GM12878 (cell line): ENCODE data around the gene LGALS4. TPM values are rescaled to one million over a fixed set of nuclear protein-coding genes. Genes with fewer than 3 reads are reported as not detected.

Source experiments
- BCL11A ChIP-seq: IDR thresholded peaks from 2 replicates; pipeline ENCODE4 v1.6.1; 2011; ENCODE audit warnings: low read depth, low read length
- CBX5 ChIP-seq: sonication (generic); IDR thresholded peaks from 2 replicates; pipeline ENCODE4 v1.6.1; 2016; ENCODE audit warnings: low read depth, moderate library complexity, mild to moderate bottlenecking, inconsistent platforms
- CHD1 ChIP-seq: IDR thresholded peaks from 2 replicates; pipeline ENCODE4 v1.6.1; 2012; ENCODE audit warnings: low read depth, low read length, improper control_type of control experiment
- CHD4 ChIP-seq: fragments of 200-600 bp; sonication (generic); IDR thresholded peaks from 2 replicates; pipeline ENCODE4 v1.6.1; 2016; ENCODE audit warnings: mild to moderate bottlenecking
- DPF2 ChIP-seq: fragments of 450-650 bp; IDR thresholded peaks from 2 replicates; pipeline ENCODE4 v1.6.1; 2017; ENCODE audit warnings: mild to moderate bottlenecking
- FOXK2 ChIP-seq: fragments of 450-650 bp; IDR thresholded peaks from 2 replicates; pipeline ENCODE4 v1.6.1; 2017; ENCODE audit warnings: mild to moderate bottlenecking, moderate library complexity
- GABPA ChIP-seq: IDR thresholded peaks from 2 replicates; pipeline ENCODE4 v1.6.1; 2014; ENCODE audit warnings: antibody characterized with exemption, low read depth, mild to moderate bottlenecking, inconsistent platforms
- HDAC2 ChIP-seq: fragments of 200-600 bp; sonication (generic); IDR thresholded peaks from 2 replicates; pipeline ENCODE4 v1.6.1; 2017
- IKZF1 ChIP-seq: fragments of 450-650 bp; conservative IDR thresholded peaks from 2 replicates; pipeline ENCODE4 v1.6.1; 2017; ENCODE audit warnings: antibody characterized with exemption, mild to moderate bottlenecking
- IRF4 ChIP-seq: IDR thresholded peaks from 2 replicates; pipeline ENCODE4 v1.6.1; 2011; ENCODE audit warnings: low read depth, low read length
- MXI1 ChIP-seq: fragments of 150-350 bp; IDR thresholded peaks from 2 replicates; pipeline ENCODE4 v1.6.1; 2011; ENCODE audit warnings: low read depth, mild to moderate bottlenecking, inconsistent platforms, low read length, improper control_type of control experiment
- MYC ChIP-seq: IDR thresholded peaks from 2 replicates; pipeline ENCODE4 v1.6.1; 2011; ENCODE audit warnings: mild to moderate bottlenecking, low read length, moderate library complexity, inconsistent platforms; ENCODE audit not compliant: insufficient read depth, insufficient replicate concordance, insufficient read length, severe bottlenecking
- NFXL1 ChIP-seq: fragments of 450-650 bp; IDR thresholded peaks from 2 replicates; pipeline ENCODE4 v1.6.1; 2017; ENCODE audit warnings: antibody characterized with exemption, mild to moderate bottlenecking, borderline replicate concordance
- RELA ChIP-seq: fragments of 450-650 bp; IDR thresholded peaks from 2 replicates; pipeline ENCODE4 v1.8.0; 2014; ENCODE audit warnings: borderline replicate concordance; ENCODE audit not compliant: partially characterized antibody
- RFX5 ChIP-seq: IDR thresholded peaks from 2 replicates; pipeline ENCODE4 v1.6.1; 2011; ENCODE audit warnings: low read depth, low read length, improper control_type of control experiment
- SP1 ChIP-seq: IDR thresholded peaks from one replicate; pipeline ENCODE4 v1.6.1; 2011; ENCODE audit warnings: low read depth, low read length
- SUPT20H ChIP-seq: IDR thresholded peaks from 2 replicates; pipeline ENCODE4 v1.6.1; 2011; ENCODE audit warnings: low read depth, mild to moderate bottlenecking, low read length, moderate library complexity, borderline replicate concordance; ENCODE audit not compliant: control insufficient read depth
- ZBED1 ChIP-seq: IDR thresholded peaks from 2 replicates; pipeline ENCODE4 v1.6.1; 2016; ENCODE audit warnings: borderline replicate concordance
- ZZZ3 ChIP-seq: IDR thresholded peaks from 2 replicates; pipeline ENCODE4 v1.6.1; 2011; ENCODE audit warnings: low read depth; ENCODE audit not compliant: control insufficient read depth, insufficient read length
- polyA plus RNA-seq, 11 experiments: library from polyadenylated mRNA; depleted of rRNA in 4 of 11; unstranded in 6 of 11; stranded (reverse) in 5 of 11; fragments of >200 nt; fragmentation: Nextera tagmentation in 4 of 11; fragmentation: Illumina TruSeq in 1 of 11; extraction: Ambion mirVana in 4 of 11; extraction: Trizol in 1 of 11; gene quantifications; 1 replicate in 1 of 11; 2 replicates in 10 of 11; pipeline versions ENCODE4 v1.2.1 to v1.2.3, GENCODE V29; 2011 to 2016; ENCODE audit warnings: inconsistent platforms in 2 of 11, missing spikeins in 2 of 11, low read depth in 1 of 11
- total RNA-seq, 4 experiments: library from RNA; depleted of rRNA in 3 of 4; stranded (reverse); fragments of >200 nt in 3 of 4; fragmentation: Illumina TruSeq in 1 of 4; extraction: Trizol in 1 of 4; gene quantifications; 2 replicates each; pipeline versions ENCODE4 v1.2.1 to v1.2.3, GENCODE V29; 2013 to 2021
- TF ChIP-seq, protein P1 (sequence below): fragments of 450-650 bp; IDR thresholded peaks from 2 replicates; pipeline ENCODE4 v1.6.1; 2016; ENCODE audit warnings: mild to moderate bottlenecking, moderate library complexity, borderline replicate concordance
- TF ChIP-seq, protein P2 (sequence below): fragments of 450-650 bp; IDR thresholded peaks from 2 replicates; pipeline ENCODE4 v1.6.1; 2014; ENCODE audit warnings: mild to moderate bottlenecking
- TF ChIP-seq, protein P3 (sequence below): fragments of 450-650 bp; IDR thresholded peaks from 2 replicates; pipeline ENCODE4 v1.6.1; 2016; ENCODE audit warnings: mild to moderate bottlenecking

Gene LGALS4
- total and polyA plus RNA-seq, 10 of the 15 experiments (the other 5 are each of a cell fraction or from before 2014, with no cell fraction given) = 0.13 to 2.1 (median 0.26) TPM; not detected in 4

DNA sequence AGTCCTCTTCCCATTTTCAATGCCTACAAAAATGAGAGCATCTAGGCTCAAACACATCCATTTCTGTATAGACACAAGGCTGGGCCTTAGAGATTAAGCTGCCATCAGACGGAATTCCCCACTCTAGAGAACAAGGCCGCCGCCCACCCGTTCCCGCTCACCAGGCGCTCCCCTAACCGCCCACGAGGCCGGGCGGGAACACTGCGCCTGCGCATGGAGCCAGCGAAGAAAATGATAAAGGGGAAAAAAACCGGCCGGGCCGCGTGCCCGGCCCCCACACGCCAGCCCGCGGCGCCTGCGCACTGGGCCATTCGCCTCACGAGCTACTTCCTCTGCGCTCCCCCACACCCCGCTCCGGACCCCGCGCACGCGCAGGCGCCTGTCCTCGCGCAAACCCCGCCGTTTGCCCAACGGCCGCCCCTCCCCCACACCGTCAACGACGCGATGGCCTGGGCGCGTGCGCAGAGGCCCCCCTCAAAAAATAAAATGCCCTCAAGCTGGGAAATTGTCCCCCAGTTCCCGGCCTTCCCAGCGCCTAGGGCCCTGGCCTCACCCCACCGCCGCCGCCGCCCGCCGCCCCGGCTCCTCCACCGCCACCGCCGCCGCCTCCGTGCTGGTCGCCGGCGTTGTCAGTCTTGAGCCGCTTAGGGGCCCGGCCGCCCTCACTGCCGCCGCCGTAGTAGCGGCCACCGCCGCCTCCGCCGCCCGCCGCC, 36.6 kb upstream of the LGALS4 start (continued):
- TF ChIP-seq, protein P1, sequence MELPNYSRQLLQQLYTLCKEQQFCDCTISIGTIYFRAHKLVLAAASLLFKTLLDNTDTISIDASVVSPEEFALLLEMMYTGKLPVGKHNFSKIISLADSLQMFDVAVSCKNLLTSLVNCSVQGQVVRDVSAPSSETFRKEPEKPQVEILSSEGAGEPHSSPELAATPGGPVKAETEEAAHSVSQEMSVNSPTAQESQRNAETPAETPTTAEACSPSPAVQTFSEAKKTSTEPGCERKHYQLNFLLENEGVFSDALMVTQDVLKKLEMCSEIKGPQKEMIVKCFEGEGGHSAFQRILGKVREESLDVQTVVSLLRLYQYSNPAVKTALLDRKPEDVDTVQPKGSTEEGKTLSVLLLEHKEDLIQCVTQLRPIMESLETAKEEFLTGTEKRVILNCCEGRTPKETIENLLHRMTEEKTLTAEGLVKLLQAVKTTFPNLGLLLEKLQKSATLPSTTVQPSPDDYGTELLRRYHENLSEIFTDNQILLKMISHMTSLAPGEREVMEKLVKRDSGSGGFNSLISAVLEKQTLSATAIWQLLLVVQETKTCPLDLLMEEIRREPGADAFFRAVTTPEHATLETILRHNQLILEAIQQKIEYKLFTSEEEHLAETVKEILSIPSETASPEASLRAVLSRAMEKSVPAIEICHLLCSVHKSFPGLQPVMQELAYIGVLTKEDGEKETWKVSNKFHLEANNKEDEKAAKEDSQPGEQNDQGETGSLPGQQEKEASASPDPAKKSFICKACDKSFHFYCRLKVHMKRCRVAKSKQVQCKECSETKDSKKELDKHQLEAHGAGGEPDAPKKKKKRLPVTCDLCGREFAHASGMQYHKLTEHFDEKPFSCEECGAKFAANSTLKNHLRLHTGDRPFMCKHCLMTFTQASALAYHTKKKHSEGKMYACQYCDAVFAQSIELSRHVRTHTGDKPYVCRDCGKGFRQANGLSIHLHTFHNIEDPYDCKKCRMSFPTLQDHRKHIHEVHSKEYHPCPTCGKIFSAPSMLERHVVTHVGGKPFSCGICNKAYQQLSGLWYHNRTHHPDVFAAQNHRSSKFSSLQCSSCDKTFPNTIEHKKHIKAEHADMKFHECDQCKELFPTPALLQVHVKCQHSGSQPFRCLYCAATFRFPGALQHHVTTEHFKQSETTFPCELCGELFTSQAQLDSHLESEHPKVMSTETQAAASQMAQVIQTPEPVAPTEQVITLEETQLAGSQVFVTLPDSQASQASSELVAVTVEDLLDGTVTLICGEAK = no peak
- TF ChIP-seq CHD1 (peak; percentile 91; the same call in 1 of the 2 replicates), FOXK2 (no peak), HDAC2 (no peak), ZZZ3 (no peak), NFXL1 (no peak), RFX5 (no peak), DPF2 (no peak), ZBED1 (no peak), CHD4 (no peak), IKZF1 (peak; percentile 99), BCL11A (0 out of 2 replicates have a peak, but pooled peaks have one; percentile 8), CBX5 (no peak), SP1 (no peak), MYC (no peak), RELA (peak; percentile 40), MXI1 (peak; percentile 92), GABPA (no peak), SUPT20H (no peak), IRF4 (no peak)
- TF ChIP-seq, protein P2, sequence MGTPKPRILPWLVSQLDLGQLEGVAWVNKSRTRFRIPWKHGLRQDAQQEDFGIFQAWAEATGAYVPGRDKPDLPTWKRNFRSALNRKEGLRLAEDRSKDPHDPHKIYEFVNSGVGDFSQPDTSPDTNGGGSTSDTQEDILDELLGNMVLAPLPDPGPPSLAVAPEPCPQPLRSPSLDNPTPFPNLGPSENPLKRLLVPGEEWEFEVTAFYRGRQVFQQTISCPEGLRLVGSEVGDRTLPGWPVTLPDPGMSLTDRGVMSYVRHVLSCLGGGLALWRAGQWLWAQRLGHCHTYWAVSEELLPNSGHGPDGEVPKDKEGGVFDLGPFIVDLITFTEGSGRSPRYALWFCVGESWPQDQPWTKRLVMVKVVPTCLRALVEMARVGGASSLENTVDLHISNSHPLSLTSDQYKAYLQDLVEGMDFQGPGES = no peak
- TF ChIP-seq, protein P3, sequence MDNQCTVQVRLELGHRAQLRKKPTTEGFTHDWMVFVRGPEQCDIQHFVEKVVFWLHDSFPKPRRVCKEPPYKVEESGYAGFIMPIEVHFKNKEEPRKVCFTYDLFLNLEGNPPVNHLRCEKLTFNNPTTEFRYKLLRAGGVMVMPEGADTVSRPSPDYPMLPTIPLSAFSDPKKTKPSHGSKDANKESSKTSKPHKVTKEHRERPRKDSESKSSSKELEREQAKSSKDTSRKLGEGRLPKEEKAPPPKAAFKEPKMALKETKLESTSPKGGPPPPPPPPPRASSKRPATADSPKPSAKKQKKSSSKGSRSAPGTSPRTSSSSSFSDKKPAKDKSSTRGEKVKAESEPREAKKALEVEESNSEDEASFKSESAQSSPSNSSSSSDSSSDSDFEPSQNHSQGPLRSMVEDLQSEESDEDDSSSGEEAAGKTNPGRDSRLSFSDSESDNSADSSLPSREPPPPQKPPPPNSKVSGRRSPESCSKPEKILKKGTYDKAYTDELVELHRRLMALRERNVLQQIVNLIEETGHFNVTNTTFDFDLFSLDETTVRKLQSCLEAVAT = no peak
